HCT116 (cell line): ENCODE data around the gene TM4SF20.

Source experiments
- EGR1 ChIP-seq: IDR thresholded peaks from 2 replicates; pipeline ENCODE4 v1.6.1; 2012; ENCODE audit warnings: low read depth
- EZH2 ChIP-seq: fragments of 200-600 bp; sonication (generic); IDR thresholded peaks from 2 replicates; pipeline ENCODE4 v1.6.1; 2017; ENCODE audit warnings: antibody characterized with exemption, mixed run types
- POLR2A ChIP-seq: IDR thresholded peaks from 2 replicates; pipeline ENCODE4 v1.7.0; 2011; ENCODE audit warnings: borderline replicate concordance; ENCODE audit not compliant: insufficient read depth, insufficient read length; ENCODE audit errors: extremely low read depth
- RAD21 ChIP-seq: IDR thresholded peaks from 2 replicates; pipeline ENCODE4 v1.6.1; 2012; ENCODE audit warnings: low read depth, mild to moderate bottlenecking
- SIN3A ChIP-seq: IDR thresholded peaks from 2 replicates; pipeline ENCODE4 v1.6.1; 2012; ENCODE audit warnings: low read depth
- SP1 ChIP-seq: IDR thresholded peaks from 2 replicates; pipeline ENCODE4 v1.6.1; 2012; ENCODE audit warnings: low read depth
- TF ChIP-seq, protein P1 (sequence below), 3 experiments: fragments of 200-600 bp in 1 of 3; sonication (generic) in 1 of 3; IDR thresholded peaks in 2 of 3; conservative IDR thresholded peaks in 1 of 3; 2 replicates each; pipeline ENCODE4 v1.5.1; 2012 to 2017; ENCODE audit warnings: low read depth in 2 of 3, low read length in 2 of 3, antibody characterized with exemption in 1 of 3, borderline replicate concordance in 1 of 3, control low read depth in 1 of 3, mild to moderate bottlenecking in 1 of 3, mixed read lengths in 1 of 3, mixed run types in 1 of 3, moderate library complexity in 1 of 3; ENCODE audit not compliant: insufficient read depth in 1 of 3

DNA sequence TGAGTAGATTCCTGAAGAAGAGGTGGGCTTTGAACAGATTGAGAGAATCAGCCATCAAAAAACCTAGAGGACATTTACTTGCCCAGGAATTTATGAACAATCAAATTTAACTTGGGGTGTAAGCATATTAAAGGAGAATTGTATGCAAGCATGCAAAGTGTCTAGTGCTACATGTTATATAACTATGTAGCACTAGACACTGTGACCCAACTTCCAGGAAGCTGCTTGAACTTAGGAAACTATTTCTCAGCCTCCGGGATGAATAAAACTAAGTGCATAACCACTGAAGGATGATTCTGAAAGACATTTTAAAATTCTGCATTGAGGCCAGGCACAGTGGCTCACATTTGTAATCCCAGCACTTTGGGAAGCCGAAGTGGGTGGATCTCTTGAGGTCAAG lies 41.7 kb downstream of the TM4SF20 start:
- TF ChIP-seq EZH2 (no peak), SP1 (no peak), SIN3A (no peak), POLR2A (no peak), RAD21 (no peak), EGR1 (no peak)
- TF ChIP-seq, protein P1, sequence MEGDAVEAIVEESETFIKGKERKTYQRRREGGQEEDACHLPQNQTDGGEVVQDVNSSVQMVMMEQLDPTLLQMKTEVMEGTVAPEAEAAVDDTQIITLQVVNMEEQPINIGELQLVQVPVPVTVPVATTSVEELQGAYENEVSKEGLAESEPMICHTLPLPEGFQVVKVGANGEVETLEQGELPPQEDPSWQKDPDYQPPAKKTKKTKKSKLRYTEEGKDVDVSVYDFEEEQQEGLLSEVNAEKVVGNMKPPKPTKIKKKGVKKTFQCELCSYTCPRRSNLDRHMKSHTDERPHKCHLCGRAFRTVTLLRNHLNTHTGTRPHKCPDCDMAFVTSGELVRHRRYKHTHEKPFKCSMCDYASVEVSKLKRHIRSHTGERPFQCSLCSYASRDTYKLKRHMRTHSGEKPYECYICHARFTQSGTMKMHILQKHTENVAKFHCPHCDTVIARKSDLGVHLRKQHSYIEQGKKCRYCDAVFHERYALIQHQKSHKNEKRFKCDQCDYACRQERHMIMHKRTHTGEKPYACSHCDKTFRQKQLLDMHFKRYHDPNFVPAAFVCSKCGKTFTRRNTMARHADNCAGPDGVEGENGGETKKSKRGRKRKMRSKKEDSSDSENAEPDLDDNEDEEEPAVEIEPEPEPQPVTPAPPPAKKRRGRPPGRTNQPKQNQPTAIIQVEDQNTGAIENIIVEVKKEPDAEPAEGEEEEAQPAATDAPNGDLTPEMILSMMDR (IDR thresholded peaks at IDR 0.05 in 2 of 3, conservative IDR thresholded peaks at IDR 0.05 in 1 of 3; ENCODE audit: borderline replicate concordance in 1 of 3, insufficient read depth in 1 of 3, low read depth in 2 of 3, low read length in 2 of 3) = no peak
